Measurements from ENCODE around the gene CERT1.

CERT1 gene

DNA sequence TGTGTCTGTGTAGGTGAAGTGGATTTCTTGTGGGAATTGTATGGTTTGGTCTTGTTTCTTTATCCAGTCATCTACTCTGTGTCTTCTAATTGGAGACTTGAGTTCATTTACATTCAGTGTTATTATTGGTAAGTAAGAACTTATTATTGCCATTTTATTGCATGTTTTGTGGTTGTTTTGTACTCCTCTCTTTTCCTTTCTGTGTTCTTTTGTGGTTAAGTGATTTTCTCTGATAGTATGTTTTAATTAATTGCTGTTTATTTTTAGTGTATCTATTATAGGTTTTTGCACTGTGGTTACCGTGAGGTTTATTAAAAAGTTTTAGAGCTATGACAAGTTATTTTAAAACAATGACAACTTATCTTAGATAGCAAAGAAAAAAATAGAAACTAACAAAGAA, 8.3 kb upstream of the CERT1 start:
- TF ChIP-seq, protein P1, sequence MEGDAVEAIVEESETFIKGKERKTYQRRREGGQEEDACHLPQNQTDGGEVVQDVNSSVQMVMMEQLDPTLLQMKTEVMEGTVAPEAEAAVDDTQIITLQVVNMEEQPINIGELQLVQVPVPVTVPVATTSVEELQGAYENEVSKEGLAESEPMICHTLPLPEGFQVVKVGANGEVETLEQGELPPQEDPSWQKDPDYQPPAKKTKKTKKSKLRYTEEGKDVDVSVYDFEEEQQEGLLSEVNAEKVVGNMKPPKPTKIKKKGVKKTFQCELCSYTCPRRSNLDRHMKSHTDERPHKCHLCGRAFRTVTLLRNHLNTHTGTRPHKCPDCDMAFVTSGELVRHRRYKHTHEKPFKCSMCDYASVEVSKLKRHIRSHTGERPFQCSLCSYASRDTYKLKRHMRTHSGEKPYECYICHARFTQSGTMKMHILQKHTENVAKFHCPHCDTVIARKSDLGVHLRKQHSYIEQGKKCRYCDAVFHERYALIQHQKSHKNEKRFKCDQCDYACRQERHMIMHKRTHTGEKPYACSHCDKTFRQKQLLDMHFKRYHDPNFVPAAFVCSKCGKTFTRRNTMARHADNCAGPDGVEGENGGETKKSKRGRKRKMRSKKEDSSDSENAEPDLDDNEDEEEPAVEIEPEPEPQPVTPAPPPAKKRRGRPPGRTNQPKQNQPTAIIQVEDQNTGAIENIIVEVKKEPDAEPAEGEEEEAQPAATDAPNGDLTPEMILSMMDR (IDR thresholded peaks at IDR 0.05; ENCODE audit: extremely low read depth, insufficient read depth, missing control alignments) = no peak
- in situ Hi-C loops (cut with MboI; ENCODE audit: low pct_unique_long_range_greater_than_20kb, low sequenced_read_pairs, unreplicated experiment) = no loop called here
- no peak for DNase-seq (ENCODE audit: low spot score)

DNA sequence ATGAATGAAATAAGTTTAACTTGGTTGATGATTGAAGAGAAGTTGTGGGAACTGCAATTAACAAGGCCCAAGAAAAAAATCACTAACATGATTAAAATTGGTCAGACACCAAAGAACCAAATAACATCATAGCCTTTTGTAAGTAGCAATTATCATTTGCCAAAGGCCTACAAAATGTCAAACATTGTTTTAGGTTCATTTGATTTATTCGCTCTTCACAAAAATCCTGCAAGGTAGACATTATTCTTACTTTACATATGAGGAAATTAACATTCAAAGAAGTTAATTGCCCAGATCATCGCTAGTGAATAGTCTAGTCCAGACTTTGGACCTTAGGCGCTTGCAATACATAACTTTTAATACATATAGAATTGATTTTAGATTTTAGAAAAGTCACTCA, 2.9 kb upstream of the CERT1 start:
- no peak for DNase-seq (ENCODE audit: low spot score)
- TF ChIP-seq, protein P1 (IDR thresholded peaks at IDR 0.05; ENCODE audit: extremely low read depth, insufficient read depth, missing control alignments) = no peak
- in situ Hi-C loops (cut with MboI; ENCODE audit: low pct_unique_long_range_greater_than_20kb, low sequenced_read_pairs, unreplicated experiment) = loop anchor here (5.0 kb wide), 1 partner anchor 58 kb away; no protein-coding TSS in a partner anchor

DNA sequence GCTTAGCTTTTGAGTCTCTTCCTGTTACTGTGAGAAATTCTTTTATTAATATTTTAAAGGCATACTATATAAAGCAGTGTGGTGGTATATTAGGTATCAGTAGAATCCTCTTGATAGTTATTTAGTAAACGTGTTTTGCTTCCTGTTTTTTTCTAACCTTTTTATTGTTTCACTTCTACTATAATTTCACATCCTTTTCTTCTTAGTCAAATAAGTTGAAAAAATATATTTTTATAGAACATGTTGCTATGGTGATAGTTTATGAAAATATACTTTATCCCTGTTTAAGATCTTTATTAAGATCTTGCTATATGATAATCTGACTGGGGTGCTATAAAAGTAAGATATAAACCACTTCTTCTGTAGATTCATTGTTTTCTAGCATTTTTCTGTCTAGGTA, 2.4 kb upstream of the CERT1 start:
- in situ Hi-C loops (cut with MboI; ENCODE audit: low pct_unique_long_range_greater_than_20kb, low sequenced_read_pairs, unreplicated experiment) = loop anchor here (5.0 kb wide), 1 partner anchor 58 kb away; no protein-coding TSS in a partner anchor
- DNase-seq (ENCODE audit: low spot score) = peak; percentile 3
- TF ChIP-seq, protein P1 (IDR thresholded peaks at IDR 0.05; ENCODE audit: extremely low read depth, insufficient read depth, missing control alignments) = no peak

DNA sequence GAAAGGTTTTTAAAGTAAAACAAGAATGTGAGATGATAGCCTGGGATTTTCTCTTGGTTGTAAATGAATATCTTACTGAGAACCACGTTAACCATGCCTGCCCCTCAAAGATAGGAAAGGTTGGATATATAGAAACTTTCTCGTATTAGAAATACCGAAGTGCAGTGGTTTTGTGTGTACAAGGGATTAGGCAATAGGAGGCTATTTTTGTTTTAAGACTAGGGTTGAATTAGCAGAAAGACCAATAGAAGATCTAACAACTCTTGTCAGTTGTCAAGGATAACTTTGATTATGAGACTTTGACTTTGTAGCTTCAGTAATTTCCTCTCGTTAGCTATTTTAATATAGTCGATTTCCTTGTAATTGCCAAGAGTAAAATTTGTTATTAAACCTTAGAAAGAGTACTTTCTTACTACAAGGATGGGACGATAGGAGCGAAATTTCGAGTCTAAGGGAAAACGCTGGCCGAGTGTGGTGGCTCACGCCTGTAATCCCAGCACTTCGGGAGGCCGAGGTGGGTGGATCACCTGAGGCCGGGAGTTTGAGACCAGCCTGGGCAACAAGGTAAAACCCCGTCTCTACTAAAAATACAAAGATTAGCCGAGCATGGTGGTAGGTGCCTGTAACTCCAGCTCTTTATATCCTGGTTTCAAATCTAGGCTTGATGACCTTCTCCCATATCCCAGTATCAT, 1.1 kb upstream of the CERT1 start:
- TF ChIP-seq, protein P1 (IDR thresholded peaks at IDR 0.05; ENCODE audit: extremely low read depth, insufficient read depth, missing control alignments) = no peak
- in situ Hi-C loops (cut with MboI; ENCODE audit: low pct_unique_long_range_greater_than_20kb, low sequenced_read_pairs, unreplicated experiment) = loop anchor here (5.0 kb wide), 1 partner anchor 60 kb away; no protein-coding TSS in a partner anchor
- peak; percentile 9 for DNase-seq (ENCODE audit: low spot score)

DNA sequence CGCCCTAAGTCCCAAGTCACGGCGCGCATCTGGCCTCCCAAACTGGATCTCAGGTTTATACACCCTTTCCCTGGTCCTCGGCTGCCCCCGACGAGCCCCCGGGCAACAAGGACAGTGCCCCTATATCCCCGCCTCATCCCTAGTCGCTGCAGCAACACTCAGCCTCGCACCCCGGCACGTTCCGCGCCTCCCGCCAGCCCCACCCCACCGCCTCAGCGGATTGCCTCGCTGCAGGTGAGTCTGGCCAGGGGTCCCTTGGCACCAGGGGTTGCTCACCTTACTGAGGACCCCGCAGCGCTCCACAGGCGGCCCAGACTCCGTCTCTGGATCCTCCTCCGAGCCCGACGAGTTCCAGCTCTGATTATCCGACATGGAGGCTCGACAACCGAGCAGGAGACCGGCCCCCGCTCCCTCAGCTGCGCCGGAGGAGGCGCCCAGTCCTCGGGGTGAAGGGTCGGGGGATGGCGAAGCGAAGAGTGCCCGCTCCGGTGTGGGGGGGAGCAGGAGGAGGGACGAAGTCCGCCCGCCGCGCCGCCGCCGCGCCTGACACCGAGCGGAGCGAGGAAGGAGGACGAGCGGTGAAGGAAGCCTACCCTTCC, 494 bp downstream of the CERT1 start:
- TF ChIP-seq, protein P1 (IDR thresholded peaks at IDR 0.05; ENCODE audit: extremely low read depth, insufficient read depth, missing control alignments) = no peak
- in situ Hi-C loops (cut with MboI; ENCODE audit: low pct_unique_long_range_greater_than_20kb, low sequenced_read_pairs, unreplicated experiment) = loop anchor here (5.0 kb wide), 1 partner anchor 61 kb away; no protein-coding TSS in a partner anchor
- DNase-seq (ENCODE audit: low spot score) = peak; percentile 21

DNA sequence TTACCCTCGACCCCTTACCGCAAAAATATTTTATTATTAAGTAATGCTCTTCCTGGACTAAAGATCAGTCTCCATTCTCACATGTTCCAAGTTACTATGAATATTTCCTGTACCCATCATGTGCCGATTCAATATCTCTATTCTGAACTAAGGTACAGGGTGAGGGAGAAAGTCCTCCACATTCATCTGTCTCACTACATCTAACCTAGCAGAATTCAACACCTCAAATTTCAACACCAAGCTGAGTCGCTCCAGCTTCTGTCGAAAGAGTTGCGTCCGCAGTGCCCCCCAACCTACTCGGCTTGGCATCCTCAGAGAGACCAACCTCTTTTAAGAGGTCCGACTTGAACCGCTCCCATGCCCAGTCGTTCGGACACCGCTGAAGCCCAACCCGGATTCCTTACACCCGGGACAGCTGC, 1.0 kb downstream of the CERT1 start:
- DNase-seq (ENCODE audit: low spot score) = peak; percentile 11
- TF ChIP-seq, protein P1 (IDR thresholded peaks at IDR 0.05; ENCODE audit: extremely low read depth, insufficient read depth, missing control alignments) = no peak
- in situ Hi-C loops (cut with MboI; ENCODE audit: low pct_unique_long_range_greater_than_20kb, low sequenced_read_pairs, unreplicated experiment) = loop anchor here (5.0 kb wide), 1 partner anchor 62 kb away; no protein-coding TSS in a partner anchor

All from GM13977 (cell line).